ENCODE results near the gene TBX15.

The TBX15 gene

DNA sequence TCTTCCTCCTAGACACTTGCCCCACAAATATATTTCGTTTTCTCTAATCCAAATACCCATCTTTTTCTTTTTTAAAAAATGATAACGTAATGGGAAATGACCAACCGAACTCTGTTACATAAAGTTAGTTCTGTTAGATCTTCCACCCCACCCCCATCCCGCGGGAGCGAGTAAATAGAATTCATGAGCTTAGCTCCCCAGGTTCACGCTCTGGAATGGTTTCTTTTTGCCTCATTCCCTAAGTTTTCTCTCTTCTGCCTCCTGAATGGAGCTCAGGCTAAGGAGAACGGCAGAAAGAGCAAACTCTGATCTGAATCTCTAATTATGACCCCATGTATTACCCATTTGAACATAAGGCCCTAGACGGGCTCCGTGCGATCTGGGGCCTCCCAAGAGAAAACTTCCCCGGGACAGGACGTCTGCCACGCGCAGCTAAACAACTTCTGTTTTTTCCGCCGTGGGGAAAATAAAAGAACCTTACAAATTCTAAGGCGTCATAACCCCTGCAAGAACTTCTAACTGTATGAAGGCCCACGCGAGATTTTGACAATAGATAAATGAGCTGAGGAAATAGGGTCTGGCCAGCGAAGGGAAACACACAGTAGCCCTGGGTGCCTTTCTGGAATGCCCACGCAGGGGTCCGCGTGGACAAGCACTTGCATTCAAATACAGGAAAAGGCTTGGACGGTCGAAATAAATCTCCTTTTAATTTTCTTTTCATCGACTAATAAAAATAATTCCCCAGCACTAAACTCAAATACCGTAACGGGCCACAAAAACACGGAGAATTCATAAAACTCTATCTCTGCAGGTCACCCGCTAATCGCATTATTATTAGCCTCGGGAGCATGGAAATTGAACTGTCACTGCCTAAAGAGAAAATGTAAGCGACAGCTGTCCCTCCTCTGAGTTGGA lies 2.2 kb downstream of the TBX15 start:
- no peaks in the 10 kb centered on the region for H3K36me3 ChIP-seq (ENCODE audit: control insufficient read depth, insufficient read depth, low read length)
- H3K27me3 ChIP-seq (replicated peaks; ENCODE audit: control insufficient read depth, insufficient read depth, low read length, poor library complexity, severe bottlenecking): peaks cover 56% of the 10 kb centered on the region
- H3K4me1 ChIP-seq (ENCODE audit: control insufficient read depth, insufficient read depth, low read length, poor library complexity, severe bottlenecking): no peaks in the 10 kb centered on the region
- no peak for DNase-seq
- H3K4me3 ChIP-seq (ENCODE audit: insufficient read depth, low read depth, low read length, poor library complexity, severe bottlenecking): no peak overlapping the region
- H3K9me3 ChIP-seq (ENCODE audit: control insufficient read depth, low read length): no peaks in the 10 kb centered on the region
- H3K27ac ChIP-seq (ENCODE audit: insufficient read depth, low read length, poor library complexity, severe bottlenecking): no peak overlapping the region

DNA sequence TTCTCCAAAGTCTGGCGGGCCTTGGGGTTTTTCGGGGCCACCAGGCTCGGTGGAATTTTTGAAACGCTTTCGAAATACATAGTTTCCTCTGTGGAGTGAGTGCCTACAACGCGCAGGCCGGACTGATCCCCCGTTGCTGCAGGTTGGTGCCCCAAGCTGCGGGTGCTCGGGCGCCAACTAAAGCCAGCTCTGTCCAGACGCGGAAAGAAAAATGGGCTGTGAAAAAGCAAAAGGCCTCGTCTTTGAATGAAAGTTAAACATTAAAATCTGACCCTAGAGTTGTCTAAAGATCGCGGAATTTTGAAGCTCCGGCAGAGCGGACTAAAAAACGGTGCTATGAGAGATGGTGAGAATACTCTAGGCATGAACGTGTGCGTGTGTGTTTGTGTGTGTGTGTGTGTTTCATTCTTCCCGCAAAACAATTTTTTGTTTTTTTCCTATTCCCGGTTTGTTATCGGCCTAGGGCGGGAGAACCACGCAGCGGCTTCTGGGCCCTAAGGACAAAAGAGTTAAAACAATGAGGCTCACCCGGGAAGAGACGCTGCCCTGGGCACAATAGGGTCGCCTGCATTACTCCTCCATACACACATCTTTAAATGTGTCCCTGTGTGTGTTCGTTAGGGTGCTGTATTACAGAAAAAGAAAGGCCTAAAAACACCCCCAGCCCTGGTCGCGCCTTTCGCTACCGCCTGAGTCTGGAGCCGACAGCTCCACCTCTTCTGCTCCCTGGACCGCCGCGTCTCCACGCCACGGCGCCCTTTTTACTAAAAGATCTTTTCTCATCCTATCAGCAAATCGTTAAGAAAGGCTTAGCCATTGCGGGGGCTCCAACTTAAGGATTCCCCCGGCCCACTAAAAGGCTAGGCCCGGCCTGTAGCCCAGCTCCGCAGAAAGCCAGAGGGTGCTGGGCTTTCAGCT lies 3.2 kb downstream of the TBX15 start:
- peaks cover 47% of the 10 kb centered on the region for H3K27me3 ChIP-seq (replicated peaks; ENCODE audit: control insufficient read depth, insufficient read depth, low read length, poor library complexity, severe bottlenecking)
- no peak overlapping the region for H3K4me3 ChIP-seq (ENCODE audit: insufficient read depth, low read depth, low read length, poor library complexity, severe bottlenecking)
- H3K9me3 ChIP-seq (ENCODE audit: control insufficient read depth, low read length): no peaks in the 10 kb centered on the region
- DNase-seq: no peak
- H3K4me1 ChIP-seq (ENCODE audit: control insufficient read depth, insufficient read depth, low read length, poor library complexity, severe bottlenecking): no peaks in the 10 kb centered on the region
- H3K27ac ChIP-seq (ENCODE audit: insufficient read depth, low read length, poor library complexity, severe bottlenecking): no peak overlapping the region
- no peaks in the 10 kb centered on the region for H3K36me3 ChIP-seq (ENCODE audit: control insufficient read depth, insufficient read depth, low read length)

DNA sequence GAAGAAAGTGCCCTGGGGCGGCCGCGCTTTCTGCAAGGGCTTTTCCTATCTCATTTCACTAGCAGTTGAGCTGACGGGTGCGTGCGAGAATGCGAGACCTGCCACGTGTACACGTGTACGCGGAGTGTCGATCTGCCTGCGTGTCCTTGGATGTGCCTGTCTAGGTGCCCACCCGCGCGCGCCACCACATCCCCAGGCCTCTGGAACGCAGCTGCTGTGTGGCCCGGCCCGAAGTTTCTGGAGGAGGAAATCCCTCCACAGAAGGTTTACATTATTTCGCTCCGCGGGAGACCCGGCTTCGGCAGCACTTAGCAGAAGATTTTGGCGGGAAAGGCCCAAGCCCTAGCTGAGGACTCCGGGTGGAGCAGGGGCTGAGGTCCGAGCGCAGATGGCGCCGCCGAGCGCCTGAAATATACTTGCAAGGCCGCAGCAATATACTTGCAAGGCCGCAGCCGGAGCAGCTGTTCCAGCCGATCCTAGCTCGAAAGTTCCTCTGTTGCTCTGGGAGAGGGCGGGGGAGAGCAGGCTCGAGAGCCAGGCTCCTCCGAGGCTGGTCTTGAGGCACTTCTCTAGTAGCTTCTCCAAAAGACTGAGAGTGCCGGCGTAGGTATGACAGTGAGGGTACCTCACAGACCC lies 3.9 kb downstream of the TBX15 start:
- Histone ChIP-seq H3K36me3 (ENCODE audit: control insufficient read depth, insufficient read depth, low read length) (no peaks in the 10 kb centered on the region), H3K27ac (ENCODE audit: insufficient read depth, low read length, poor library complexity, severe bottlenecking) (no peak overlapping the region), H3K4me1 (ENCODE audit: control insufficient read depth, insufficient read depth, low read length, poor library complexity, severe bottlenecking) (no peaks in the 10 kb centered on the region), H3K9me3 (ENCODE audit: control insufficient read depth, low read length) (no peaks in the 10 kb centered on the region), H3K4me3 (ENCODE audit: insufficient read depth, low read depth, low read length, poor library complexity, severe bottlenecking) (no peak overlapping the region), H3K27me3 (replicated peaks; ENCODE audit: control insufficient read depth, insufficient read depth, low read length, poor library complexity, severe bottlenecking) (peaks cover 40% of the 10 kb centered on the region)
- no peak for DNase-seq

DNA sequence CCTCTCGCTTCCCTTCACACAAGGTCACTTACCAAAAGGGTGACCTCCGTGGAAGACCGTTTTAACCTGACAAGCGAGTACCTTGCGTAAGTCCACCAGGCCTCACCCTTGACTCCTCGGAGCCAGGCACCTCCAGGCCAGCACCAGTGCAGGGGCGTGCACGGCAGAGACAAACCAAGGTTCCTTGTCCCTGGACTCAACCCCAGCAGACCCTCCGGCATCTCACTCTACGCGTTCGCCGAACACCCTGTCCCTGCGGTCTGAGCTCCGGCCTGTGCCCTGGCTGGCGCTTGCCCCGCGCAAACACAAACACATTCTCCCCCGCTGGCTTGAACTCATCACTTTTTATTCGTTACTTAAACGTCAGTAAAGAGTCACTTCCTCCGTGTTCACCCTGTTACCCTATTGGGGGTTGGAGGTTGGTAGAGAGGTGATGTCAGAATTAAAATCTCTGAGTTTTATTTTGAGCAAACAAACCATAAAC lies 4.5 kb downstream of the TBX15 start:
- Histone ChIP-seq H3K36me3 (ENCODE audit: control insufficient read depth, insufficient read depth, low read length) (no peaks in the 10 kb centered on the region), H3K4me1 (ENCODE audit: control insufficient read depth, insufficient read depth, low read length, poor library complexity, severe bottlenecking) (no peaks in the 10 kb centered on the region), H3K9me3 (ENCODE audit: control insufficient read depth, low read length) (no peaks in the 10 kb centered on the region), H3K27ac (ENCODE audit: insufficient read depth, low read length, poor library complexity, severe bottlenecking) (no peak overlapping the region), H3K4me3 (ENCODE audit: insufficient read depth, low read depth, low read length, poor library complexity, severe bottlenecking) (no peak overlapping the region), H3K27me3 (replicated peaks; ENCODE audit: control insufficient read depth, insufficient read depth, low read length, poor library complexity, severe bottlenecking) (peaks cover 40% of the 10 kb centered on the region)
- DNase-seq: no peak

DNA sequence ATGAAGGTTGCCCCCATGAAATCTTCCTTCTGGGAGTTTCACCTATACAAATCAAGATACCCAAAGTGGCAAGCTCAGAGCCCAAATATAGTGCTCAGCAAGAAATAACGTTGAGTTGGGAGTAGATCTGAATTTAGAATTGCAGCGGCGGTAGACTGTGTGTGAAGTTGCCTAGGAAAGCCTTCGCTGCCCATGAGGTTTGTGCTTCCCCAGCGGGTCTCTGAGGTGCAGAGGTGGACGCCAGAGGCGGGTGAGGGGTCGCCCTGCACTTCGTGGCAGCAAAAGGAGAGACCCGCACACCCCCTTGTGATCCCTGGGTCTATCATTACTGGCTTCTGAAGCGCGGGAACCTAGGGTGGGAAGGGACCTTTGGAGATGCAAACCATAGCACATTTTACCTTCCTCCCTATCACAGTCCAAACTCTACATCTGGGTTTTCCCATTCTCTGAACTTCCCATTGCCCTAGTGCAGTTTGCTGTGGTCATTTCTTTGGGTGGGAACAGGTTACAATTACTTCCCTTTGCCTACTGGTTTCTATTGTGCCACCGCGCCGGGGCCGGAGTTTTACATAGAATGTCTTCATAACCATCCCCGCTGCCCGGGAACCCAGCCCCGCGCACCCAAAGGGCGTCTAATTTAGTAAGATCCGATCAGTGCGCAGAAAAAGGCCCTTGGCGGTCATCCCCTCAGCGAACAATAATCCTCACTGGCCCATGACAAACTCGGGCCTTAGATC lies 5.2 kb downstream of the TBX15 start:
- H3K27ac ChIP-seq (ENCODE audit: insufficient read depth, low read length, poor library complexity, severe bottlenecking): no peak overlapping the region
- H3K4me3 ChIP-seq (ENCODE audit: insufficient read depth, low read depth, low read length, poor library complexity, severe bottlenecking): no peak overlapping the region
- no peaks in the 10 kb centered on the region for H3K4me1 ChIP-seq (ENCODE audit: control insufficient read depth, insufficient read depth, low read length, poor library complexity, severe bottlenecking)
- H3K36me3 ChIP-seq (ENCODE audit: control insufficient read depth, insufficient read depth, low read length): no peaks in the 10 kb centered on the region
- H3K9me3 ChIP-seq (ENCODE audit: control insufficient read depth, low read length): no peaks in the 10 kb centered on the region
- no peak for DNase-seq
- H3K27me3 ChIP-seq (replicated peaks; ENCODE audit: control insufficient read depth, insufficient read depth, low read length, poor library complexity, severe bottlenecking): peaks cover 41% of the 10 kb centered on the region

DNA sequence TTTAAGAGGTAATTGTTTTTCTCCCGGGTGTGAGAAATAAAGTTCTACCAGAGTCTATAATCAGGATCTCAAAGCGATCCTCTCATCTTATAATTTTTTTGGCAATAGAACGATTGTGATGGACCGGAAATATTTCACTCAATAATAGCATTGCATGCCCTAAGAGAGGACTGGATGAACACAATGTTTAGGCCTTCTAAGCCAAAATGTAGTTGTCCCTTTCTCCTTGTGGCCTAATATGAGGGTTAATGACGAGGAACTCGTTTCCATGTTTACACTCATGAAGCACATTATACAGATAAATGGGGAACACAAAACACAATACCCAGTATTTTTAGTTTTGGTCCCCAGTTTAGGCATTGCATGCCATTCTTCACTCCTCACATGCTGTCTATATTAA lies 5.9 kb downstream of the TBX15 start:
- no peak overlapping the region for H3K4me3 ChIP-seq (ENCODE audit: insufficient read depth, low read depth, low read length, poor library complexity, severe bottlenecking)
- no peaks in the 10 kb centered on the region for H3K4me1 ChIP-seq (ENCODE audit: control insufficient read depth, insufficient read depth, low read length, poor library complexity, severe bottlenecking)
- H3K36me3 ChIP-seq (ENCODE audit: control insufficient read depth, insufficient read depth, low read length): no peaks in the 10 kb centered on the region
- peaks cover 44% of the 10 kb centered on the region for H3K27me3 ChIP-seq (replicated peaks; ENCODE audit: control insufficient read depth, insufficient read depth, low read length, poor library complexity, severe bottlenecking)
- no peaks in the 10 kb centered on the region for H3K9me3 ChIP-seq (ENCODE audit: control insufficient read depth, low read length)
- DNase-seq: no peak
- no peak overlapping the region for H3K27ac ChIP-seq (ENCODE audit: insufficient read depth, low read length, poor library complexity, severe bottlenecking)

DNA sequence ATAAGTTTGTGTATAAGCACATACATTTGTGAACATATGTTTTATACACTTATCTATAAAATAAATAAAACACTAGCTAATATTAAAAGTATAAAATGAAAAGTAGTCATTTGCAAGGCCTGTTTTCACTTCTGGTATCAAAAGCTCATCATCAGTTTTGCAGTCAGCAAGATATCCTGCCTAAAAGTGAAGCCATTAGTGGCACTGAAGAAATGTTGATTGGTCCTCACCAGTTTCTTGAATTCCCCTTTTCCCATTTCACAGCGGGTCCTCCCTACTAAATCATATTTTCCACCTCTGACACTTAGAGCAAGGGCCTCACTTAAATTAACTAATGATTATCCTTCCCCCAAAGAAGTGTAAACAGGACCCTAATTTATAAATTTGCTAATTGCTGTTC lies 6.7 kb downstream of the TBX15 start:
- no peaks in the 10 kb centered on the region for H3K9me3 ChIP-seq (ENCODE audit: control insufficient read depth, low read length)
- H3K4me1 ChIP-seq (ENCODE audit: control insufficient read depth, insufficient read depth, low read length, poor library complexity, severe bottlenecking): no peaks in the 10 kb centered on the region
- DNase-seq: no peak
- peaks cover 39% of the 10 kb centered on the region for H3K27me3 ChIP-seq (replicated peaks; ENCODE audit: control insufficient read depth, insufficient read depth, low read length, poor library complexity, severe bottlenecking)
- no peak overlapping the region for H3K4me3 ChIP-seq (ENCODE audit: insufficient read depth, low read depth, low read length, poor library complexity, severe bottlenecking)
- H3K36me3 ChIP-seq (ENCODE audit: control insufficient read depth, insufficient read depth, low read length): no peaks in the 10 kb centered on the region
- no peak overlapping the region for H3K27ac ChIP-seq (ENCODE audit: insufficient read depth, low read length, poor library complexity, severe bottlenecking)

DNA sequence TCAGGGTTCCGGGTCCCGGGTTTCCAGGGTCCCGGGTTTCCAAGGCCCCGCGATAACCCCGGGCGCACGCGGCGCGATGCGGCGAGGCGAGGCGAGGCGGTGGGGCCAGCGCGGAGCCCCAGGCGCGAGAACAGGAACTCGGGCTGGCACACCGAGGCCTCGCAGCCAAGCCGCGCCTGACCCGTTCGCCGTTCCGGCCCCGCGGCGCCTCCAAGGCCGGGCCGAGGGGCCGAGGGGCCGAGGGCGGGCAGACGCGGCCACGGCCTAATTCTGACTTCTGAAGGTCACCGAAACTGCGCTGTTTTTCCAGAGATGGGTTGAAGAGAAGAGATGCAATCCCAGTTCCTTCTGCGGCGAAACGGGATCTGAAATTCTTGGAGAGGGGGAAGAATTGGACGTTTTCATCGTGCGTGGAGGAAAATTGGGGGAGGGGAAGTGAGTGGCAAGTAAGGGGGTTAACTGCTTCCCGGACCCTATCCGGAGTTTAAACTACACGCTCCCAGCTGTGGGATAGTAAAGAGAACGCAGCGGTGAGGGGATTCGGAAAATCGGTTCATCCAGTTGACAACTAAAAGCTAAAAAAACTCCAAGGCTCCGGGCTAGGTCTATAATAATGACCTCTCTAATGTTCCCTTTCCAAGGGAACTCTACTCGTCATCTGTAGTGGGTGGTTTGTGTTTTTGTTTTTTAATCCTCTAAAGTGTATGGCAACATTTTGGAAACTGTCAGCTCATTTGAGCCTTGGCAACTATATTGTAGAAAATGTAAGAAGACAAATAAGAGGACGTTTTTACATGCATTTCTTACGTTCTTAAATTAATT lies 8.2 kb downstream of the TBX15 start:
- no peak for DNase-seq
- no peak overlapping the region for H3K27ac ChIP-seq (ENCODE audit: insufficient read depth, low read length, poor library complexity, severe bottlenecking)
- H3K36me3 ChIP-seq (ENCODE audit: control insufficient read depth, insufficient read depth, low read length): no peaks in the 10 kb centered on the region
- peaks cover 29% of the 10 kb centered on the region for H3K27me3 ChIP-seq (replicated peaks; ENCODE audit: control insufficient read depth, insufficient read depth, low read length, poor library complexity, severe bottlenecking)
- no peaks in the 10 kb centered on the region for H3K4me1 ChIP-seq (ENCODE audit: control insufficient read depth, insufficient read depth, low read length, poor library complexity, severe bottlenecking)
- H3K4me3 ChIP-seq (ENCODE audit: insufficient read depth, low read depth, low read length, poor library complexity, severe bottlenecking): no peak overlapping the region
- H3K9me3 ChIP-seq (ENCODE audit: control insufficient read depth, low read length): no peaks in the 10 kb centered on the region

Measured in effector memory CD4-positive, alpha-beta T cell (primary cell).